ENCODE measurements around the gene TTC34. TPM values are rescaled to one million over a fixed set of nuclear protein-coding genes. Genes with fewer than 3 reads are reported as not detected.

Gene TTC34
- total RNA-seq, 1 experiment from 2014 or later: 1.7 TPM

DNA sequence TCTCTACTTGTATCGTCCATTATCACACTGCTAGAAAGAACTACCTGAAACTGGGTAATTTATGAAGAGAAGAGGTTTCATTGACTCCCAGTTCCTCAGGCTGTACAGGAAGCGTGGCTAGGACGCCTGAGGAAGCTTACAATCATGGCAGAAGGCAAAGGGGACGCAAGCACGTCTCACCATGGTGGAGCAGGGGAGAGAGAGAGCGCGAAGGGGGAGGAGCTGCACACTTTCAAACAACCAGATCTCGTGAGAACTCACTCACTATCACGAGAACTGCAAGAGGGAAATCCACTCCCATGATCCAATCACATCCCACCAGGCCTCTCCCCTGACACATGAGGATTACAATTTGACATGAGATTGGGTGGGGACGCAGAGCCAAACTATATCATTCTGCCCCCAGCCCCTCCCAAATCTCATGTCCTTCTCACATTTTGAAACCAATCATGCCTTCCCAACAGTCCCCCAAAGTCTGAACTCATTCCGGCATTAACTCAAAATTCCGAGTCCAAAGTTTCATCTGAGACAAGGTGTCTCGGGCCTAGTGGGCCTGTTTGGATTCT lies 176.7 kb downstream of the TTC34 start:
- Histone ChIP-seq H4K20me1 (ENCODE audit: insufficient read depth) (no peaks in the 10 kb centered on the region), H3K4me1 (replicated peaks; ENCODE audit: insufficient read depth) (no peaks in the 10 kb centered on the region), H3K9me2 (ENCODE audit: insufficient read depth) (no peaks in the 10 kb centered on the region), H3K79me2 (ENCODE audit: low read depth) (no peaks in the 10 kb centered on the region), H3F3A (ENCODE audit: insufficient read depth, low read depth) (peaks cover under 1% of the 10 kb centered on the region; the same call in 1 of the 2 replicates), H3K4me2 (no peak overlapping the region), H3K27me3 (ENCODE audit: insufficient read depth, low read depth) (peaks cover 83% of the 10 kb centered on the region), H3K36me3 (ENCODE audit: low read depth) (no peaks in the 10 kb centered on the region), H3K27ac (no peak overlapping the region), H3K4me3 (no peak overlapping the region), H3K9me3 (ENCODE audit: insufficient read depth, low read depth) (no peaks in the 10 kb centered on the region), H2AFZ (no peak overlapping the region)
- BruUV-seq (replicated peaks): no TSS peak
- TF ChIP-seq, protein P1, sequence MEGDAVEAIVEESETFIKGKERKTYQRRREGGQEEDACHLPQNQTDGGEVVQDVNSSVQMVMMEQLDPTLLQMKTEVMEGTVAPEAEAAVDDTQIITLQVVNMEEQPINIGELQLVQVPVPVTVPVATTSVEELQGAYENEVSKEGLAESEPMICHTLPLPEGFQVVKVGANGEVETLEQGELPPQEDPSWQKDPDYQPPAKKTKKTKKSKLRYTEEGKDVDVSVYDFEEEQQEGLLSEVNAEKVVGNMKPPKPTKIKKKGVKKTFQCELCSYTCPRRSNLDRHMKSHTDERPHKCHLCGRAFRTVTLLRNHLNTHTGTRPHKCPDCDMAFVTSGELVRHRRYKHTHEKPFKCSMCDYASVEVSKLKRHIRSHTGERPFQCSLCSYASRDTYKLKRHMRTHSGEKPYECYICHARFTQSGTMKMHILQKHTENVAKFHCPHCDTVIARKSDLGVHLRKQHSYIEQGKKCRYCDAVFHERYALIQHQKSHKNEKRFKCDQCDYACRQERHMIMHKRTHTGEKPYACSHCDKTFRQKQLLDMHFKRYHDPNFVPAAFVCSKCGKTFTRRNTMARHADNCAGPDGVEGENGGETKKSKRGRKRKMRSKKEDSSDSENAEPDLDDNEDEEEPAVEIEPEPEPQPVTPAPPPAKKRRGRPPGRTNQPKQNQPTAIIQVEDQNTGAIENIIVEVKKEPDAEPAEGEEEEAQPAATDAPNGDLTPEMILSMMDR (conservative IDR thresholded peaks at IDR 0.05): no peak
- no peak for TF ChIP-seq EZH2 (IDR thresholded peaks at IDR 0.05; ENCODE audit: low read depth)
- intact Hi-C loops (cut with micrococcal nuclease; ENCODE audit: unreplicated experiment): no loop called here
- no peak for DNase-seq
- CTCF ChIA-PET: no interaction called here
- POLR2A ChIA-PET (ENCODE audit: unreplicated experiment): no interaction called here

DNA sequence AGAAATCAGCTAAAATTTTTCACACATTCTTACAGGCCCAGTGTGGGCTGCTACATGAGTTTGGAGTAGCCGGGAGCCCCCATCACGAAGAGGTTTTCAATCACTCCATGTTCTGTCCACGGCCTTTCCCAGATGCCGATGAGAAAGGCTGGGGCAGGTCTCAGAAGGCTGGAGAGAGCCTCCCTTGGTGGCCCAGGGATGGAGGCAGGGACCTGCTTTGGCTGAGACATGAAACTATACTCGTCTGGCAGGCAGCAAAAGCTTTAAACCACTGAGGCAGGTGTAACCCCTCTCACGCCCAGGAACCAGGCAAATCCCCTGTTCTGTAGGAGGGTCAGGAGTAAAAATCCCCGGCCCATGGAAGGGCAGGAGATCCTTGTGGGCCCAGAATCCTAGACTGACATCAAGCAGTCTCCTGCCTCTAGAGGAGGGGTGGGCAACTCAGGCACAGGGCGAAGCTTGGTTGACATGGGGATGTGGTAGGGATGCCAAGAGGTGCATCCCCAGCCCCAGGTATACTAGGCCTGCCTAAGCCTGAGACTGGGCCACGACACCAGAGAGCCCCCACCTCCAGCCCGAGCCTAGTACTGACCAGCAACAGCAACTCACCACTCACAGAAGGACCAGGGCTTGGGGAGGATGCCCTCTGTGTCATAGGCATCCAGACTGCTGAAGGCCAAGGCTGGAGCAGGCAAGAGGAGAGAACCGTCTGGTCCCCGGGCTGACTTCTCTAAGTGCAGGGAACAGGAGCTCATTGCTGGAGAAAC lies 177.7 kb downstream of the TTC34 start:
- Histone ChIP-seq H3K36me3 (ENCODE audit: low read depth) (no peaks in the 10 kb centered on the region), H3K4me2 (no peak overlapping the region), H4K20me1 (ENCODE audit: insufficient read depth) (no peaks in the 10 kb centered on the region), H3K27ac (no peak overlapping the region), H3K9me3 (ENCODE audit: insufficient read depth, low read depth) (no peaks in the 10 kb centered on the region), H3K4me3 (no peak overlapping the region), H2AFZ (no peak overlapping the region), H3F3A (ENCODE audit: insufficient read depth, low read depth) (no peaks in the 10 kb centered on the region), H3K9me2 (ENCODE audit: insufficient read depth) (no peaks in the 10 kb centered on the region), H3K79me2 (ENCODE audit: low read depth) (no peaks in the 10 kb centered on the region), H3K4me1 (replicated peaks; ENCODE audit: insufficient read depth) (no peaks in the 10 kb centered on the region), H3K27me3 (ENCODE audit: insufficient read depth, low read depth) (peaks cover 94% of the 10 kb centered on the region)
- no TSS peak for BruUV-seq (replicated peaks)
- no peak for TF ChIP-seq EZH2 (IDR thresholded peaks at IDR 0.05; ENCODE audit: low read depth)
- TF ChIP-seq, protein P1 (conservative IDR thresholded peaks at IDR 0.05): no peak
- POLR2A ChIA-PET (ENCODE audit: unreplicated experiment): no interaction called here
- CTCF ChIA-PET: no interaction called here
- intact Hi-C loops (cut with micrococcal nuclease; ENCODE audit: unreplicated experiment): no loop called here
- DNase-seq: no peak

DNA sequence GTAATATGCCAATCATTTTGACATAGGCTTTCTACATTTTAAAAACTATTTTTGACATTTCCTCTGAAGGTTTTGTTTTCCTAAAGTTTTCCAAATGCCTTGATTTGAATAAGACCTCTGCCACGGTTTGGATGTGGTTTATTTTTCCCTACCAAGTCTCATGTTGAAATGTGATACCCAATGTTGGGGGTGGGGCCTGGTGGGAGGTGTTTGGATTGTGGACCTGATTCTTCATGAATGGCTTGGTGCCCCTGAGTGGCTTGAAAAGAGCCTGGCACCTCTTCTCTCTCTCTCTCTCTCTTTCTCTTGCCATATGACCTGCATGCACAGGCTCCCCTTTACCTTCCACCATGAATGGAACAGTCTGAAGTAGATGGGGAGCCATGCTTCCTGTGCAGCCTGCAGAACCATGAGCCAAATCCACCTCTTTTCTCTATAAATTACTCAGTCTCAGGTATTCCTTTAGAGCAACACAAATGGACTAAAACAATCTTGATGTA lies 183.5 kb downstream of the TTC34 start:
- Histone ChIP-seq H3K4me1 (replicated peaks; ENCODE audit: insufficient read depth) (no peaks in the 10 kb centered on the region), H3F3A (ENCODE audit: insufficient read depth, low read depth) (no peaks in the 10 kb centered on the region), H3K4me2 (no peak overlapping the region), H3K9me3 (ENCODE audit: insufficient read depth, low read depth) (no peaks in the 10 kb centered on the region; the same call in 1 of the 2 replicates), H3K79me2 (ENCODE audit: low read depth) (no peaks in the 10 kb centered on the region), H3K27me3 (ENCODE audit: insufficient read depth, low read depth) (peaks cover 94% of the 10 kb centered on the region), H2AFZ (no peak overlapping the region), H3K27ac (no peak overlapping the region), H3K36me3 (ENCODE audit: low read depth) (no peaks in the 10 kb centered on the region), H3K4me3 (no peak overlapping the region), H4K20me1 (ENCODE audit: insufficient read depth) (no peaks in the 10 kb centered on the region), H3K9me2 (ENCODE audit: insufficient read depth) (no peaks in the 10 kb centered on the region)
- DNase-seq: no peak
- intact Hi-C loops (cut with micrococcal nuclease; ENCODE audit: unreplicated experiment): no loop called here
- TF ChIP-seq, protein P1 (conservative IDR thresholded peaks at IDR 0.05): no peak
- TF ChIP-seq EZH2 (IDR thresholded peaks at IDR 0.05; ENCODE audit: low read depth): no peak
- ChIA-PET CTCF (no interaction called here), POLR2A (ENCODE audit: unreplicated experiment) (no interaction called here)
- no TSS peak for BruUV-seq (replicated peaks)

All from PC-9 (cell line).